GM13976 (cell line): ENCODE results near the gene MRPS30.
"Not testable (repeated sequence)": the region's sequence is repeated elsewhere in the genome, so short reads cannot be mapped to it uniquely, and the experiment has no call there.

Experiments used
- DNase-seq: peaks from one replicate; pipeline ENCODE4 v3.0.0; 2012; ENCODE audit warnings: low spot score
- in situ Hi-C: fragments of 300-500 bp; cut with MboI; formaldehyde crosslinking; loops from one replicate; pipeline ENCODE4 v1.12.0; 2022; ENCODE audit warnings: low sequenced_read_pairs, mixed read lengths, inconsistent platforms; ENCODE audit not compliant: unreplicated experiment
- TF ChIP-seq, protein P1 (sequence below): IDR thresholded peaks from 2 replicates; pipeline ENCODE4 v1.5.1; 2012; ENCODE audit warnings: borderline replicate concordance, mild to moderate bottlenecking; ENCODE audit not compliant: insufficient read depth; ENCODE audit errors: extremely low read depth, missing control alignments, control extremely low read depth

MRPS30 gene

DNA sequence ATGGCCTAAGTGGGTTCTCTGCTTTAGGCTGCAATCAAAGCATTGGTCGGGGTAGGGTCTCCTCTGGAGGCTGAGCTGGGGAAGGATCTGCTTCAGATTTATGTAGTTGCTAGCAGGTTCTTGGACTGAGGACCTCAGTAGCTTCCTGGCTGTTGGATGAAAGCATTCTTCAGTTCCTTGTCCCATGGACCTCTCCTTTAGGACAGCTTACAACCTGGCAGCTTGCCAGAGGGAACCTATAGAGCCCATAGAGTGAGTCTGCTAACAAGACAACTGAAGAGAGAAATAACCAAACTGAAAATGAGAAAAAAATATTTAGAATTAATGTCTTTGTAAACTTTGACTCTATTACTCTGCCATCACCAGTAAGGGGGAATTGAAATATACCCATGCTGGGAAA lies 12.4 kb downstream of the MRPS30 start:
- TF ChIP-seq, protein P1, sequence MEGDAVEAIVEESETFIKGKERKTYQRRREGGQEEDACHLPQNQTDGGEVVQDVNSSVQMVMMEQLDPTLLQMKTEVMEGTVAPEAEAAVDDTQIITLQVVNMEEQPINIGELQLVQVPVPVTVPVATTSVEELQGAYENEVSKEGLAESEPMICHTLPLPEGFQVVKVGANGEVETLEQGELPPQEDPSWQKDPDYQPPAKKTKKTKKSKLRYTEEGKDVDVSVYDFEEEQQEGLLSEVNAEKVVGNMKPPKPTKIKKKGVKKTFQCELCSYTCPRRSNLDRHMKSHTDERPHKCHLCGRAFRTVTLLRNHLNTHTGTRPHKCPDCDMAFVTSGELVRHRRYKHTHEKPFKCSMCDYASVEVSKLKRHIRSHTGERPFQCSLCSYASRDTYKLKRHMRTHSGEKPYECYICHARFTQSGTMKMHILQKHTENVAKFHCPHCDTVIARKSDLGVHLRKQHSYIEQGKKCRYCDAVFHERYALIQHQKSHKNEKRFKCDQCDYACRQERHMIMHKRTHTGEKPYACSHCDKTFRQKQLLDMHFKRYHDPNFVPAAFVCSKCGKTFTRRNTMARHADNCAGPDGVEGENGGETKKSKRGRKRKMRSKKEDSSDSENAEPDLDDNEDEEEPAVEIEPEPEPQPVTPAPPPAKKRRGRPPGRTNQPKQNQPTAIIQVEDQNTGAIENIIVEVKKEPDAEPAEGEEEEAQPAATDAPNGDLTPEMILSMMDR: no peak
- no peak for DNase-seq
- in situ Hi-C loops: no loop called here

DNA sequence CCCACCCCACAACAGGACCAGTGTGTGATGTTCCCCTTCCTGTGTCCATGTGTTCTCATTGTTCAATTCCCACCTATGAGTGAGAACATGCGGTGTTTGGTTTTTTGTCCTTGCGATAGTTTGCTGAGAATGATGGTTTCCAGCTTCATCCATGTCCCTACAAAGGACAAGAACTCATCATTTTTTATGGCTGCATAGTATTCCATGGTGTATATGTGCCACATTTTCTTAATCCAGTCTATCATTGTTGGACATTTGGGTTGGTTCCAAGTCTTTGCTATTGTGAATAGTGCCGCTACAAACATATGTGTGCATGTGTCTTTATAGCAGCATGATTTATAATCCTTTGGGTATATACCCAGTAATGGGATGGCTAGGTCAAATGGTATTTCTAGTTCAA lies 15.9 kb downstream of the MRPS30 start:
- DNase-seq, in situ Hi-C loops: not testable (repeated sequence)

DNA sequence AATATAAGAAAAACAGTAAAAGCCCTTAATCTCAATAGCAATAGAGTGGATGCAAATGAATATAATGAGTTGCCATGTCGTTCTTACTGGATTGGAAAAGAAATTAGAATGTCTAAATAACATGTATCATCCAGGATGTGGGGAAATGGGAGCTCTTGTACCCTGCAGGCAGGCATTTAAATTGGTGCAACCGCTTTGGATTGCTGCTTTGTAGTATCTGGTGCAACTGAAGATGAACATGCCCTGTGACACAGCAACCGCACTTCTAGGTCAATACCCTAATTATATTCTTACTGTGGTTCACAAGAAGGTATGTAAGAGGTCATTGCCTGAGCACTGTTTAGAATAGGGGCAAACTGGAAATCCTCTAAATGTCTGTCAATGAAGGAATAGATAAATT lies 18.9 kb downstream of the MRPS30 start:
- TF ChIP-seq, protein P1: no peak
- in situ Hi-C loops: no loop called here
- no peak for DNase-seq

DNA sequence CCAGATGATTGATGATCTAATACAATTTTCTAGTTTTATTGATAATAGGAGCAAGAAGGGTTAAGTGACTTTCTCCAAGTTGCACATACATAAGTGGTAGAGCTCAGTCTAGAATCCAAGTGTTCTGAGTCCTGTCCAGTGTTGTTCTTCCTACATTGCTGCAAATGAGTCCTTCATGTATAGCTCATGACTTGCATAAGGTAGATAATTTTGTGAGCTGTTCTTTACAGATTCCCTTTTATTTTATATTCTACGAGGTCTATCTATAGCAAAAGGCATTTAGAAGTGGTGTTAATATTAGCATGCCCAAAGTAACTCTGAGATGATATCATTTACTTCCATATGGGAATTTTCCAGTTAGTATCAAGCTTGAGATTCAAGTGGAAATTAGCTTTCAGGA lies 20.0 kb downstream of the MRPS30 start:
- TF ChIP-seq, protein P1: no peak
- in situ Hi-C loops: no loop called here
- no peak for DNase-seq

DNA sequence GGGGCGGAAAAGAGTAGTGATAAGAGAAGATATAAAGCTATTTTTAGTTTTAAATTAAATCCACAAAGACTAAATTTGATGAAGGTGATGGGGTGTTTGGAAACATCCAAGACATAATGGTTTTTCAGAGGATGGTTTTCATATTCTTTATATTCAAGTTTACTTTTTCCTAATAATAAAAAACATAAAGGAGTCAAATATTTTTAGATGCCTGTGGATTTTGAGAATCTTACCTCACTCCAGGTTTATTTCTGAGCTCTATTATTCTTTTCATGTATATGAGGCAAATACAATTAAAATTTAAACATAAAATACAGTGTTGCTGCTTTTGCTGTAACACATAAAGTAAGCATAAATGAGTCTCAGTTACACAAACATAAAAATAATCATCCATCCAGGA lies 22.2 kb downstream of the MRPS30 start:
- in situ Hi-C loops: no loop called here
- TF ChIP-seq, protein P1: no peak

DNA sequence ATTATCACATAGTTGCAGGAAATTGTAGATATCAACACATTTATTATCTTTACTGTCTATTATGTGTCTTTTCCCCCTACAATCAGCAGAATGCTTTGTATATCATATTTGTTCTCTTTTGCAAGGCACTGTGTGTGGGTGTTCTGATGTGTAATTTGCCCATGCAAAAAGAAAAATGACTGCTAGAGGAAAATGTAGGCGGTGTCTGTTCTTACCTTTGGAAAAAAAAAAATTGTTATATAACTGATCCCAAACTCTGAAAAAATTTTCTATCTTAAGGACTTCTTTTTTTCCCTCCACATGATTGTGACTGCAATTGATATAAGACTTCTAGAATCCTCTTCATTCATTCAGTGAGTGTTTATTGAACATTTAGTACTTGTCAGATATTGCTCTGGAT lies 24.5 kb downstream of the MRPS30 start:
- in situ Hi-C loops: no loop called here
- no peak for DNase-seq
- TF ChIP-seq, protein P1: no peak

More for the DNA sequence above, 22.2 kb downstream of the MRPS30 start:
- DNase-seq: no peak

DNA sequence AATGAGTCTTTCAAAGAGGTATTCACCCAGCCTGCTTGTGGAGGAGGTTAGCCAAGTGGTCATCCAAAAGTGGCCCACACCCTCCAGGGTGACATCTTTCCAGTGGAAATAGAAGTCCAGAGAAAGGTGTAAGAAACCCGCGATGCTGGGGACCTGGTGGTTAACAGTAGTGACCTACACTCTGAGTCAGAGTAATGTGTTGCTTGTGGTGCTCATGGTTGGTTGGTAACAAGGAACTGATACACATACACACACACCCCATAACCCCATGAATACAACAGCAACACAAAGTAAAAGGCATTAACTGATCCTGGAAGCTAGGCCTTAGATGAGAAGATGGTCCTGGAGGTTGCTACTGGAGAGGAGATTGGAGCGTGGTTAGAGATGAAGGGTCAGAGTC lies 26.9 kb downstream of the MRPS30 start:
- in situ Hi-C loops: no loop called here
- TF ChIP-seq, protein P1: no peak
- no peak for DNase-seq
